ENCODE measurements around the gene ADAM19.

- TF ChIP-seq, protein P1, sequence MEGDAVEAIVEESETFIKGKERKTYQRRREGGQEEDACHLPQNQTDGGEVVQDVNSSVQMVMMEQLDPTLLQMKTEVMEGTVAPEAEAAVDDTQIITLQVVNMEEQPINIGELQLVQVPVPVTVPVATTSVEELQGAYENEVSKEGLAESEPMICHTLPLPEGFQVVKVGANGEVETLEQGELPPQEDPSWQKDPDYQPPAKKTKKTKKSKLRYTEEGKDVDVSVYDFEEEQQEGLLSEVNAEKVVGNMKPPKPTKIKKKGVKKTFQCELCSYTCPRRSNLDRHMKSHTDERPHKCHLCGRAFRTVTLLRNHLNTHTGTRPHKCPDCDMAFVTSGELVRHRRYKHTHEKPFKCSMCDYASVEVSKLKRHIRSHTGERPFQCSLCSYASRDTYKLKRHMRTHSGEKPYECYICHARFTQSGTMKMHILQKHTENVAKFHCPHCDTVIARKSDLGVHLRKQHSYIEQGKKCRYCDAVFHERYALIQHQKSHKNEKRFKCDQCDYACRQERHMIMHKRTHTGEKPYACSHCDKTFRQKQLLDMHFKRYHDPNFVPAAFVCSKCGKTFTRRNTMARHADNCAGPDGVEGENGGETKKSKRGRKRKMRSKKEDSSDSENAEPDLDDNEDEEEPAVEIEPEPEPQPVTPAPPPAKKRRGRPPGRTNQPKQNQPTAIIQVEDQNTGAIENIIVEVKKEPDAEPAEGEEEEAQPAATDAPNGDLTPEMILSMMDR (IDR thresholded peaks at IDR 0.05), result no peak
- TF ChIP-seq POLR2A (IDR thresholded peaks at IDR 0.05), result no peak
Observed at GRCh38 chr5:157519579-157520253, 55.9 kb downstream of the ADAM19 start.

Measured in uterus (tissue), 2 donors.